Kidney capillary endothelial cell (primary cell): Measurements from ENCODE around the gene MRC2.
A peak's percentile ranks its signal among the peaks of the same experiment; 100 is the strongest.
"Not testable (repeated sequence)": the region's sequence is repeated elsewhere in the genome, so short reads cannot be mapped to it uniquely, and the experiment has no call there.

Experiments used
- DNase-seq: peaks from one replicate; pipeline ENCODE4 v3.0.0-alpha.2; 2018; ENCODE audit warnings: low spot score

Gene MRC2

GRCh38 chr17:62679866-62680377, 52.5 kb downstream of the MRC2 start:
- DNase-seq, result no peak

DNA sequence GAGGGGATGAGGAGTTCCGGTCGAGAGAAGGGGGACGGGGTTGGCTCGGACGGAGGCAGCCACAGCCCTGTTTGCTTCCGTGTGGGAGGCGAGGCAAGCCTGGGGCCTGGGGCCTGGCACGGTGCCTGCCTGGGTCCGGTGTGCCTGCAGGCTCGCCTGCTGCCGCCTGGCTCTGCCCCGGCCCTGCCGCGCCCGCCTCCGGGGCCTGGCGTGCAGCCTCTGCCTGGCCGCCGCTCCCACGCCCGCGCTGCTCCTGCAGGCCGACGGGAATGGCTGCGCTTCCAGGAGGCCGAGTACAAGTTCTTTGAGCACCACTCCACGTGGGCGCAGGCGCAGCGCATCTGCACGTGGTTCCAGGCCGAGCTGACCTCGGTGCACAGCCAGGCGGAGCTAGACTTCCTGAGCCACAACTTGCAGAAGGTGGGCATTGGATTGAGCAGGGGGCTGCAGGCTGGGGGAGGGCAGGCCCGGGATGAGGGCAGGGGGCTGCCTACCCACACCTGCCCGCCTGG, 53.1 kb downstream of the MRC2 start:
- DNase-seq, result no peak

GRCh38 chr17:62681061-62681938, 53.8 kb downstream of the MRC2 start:
- no peak for DNase-seq

DNA sequence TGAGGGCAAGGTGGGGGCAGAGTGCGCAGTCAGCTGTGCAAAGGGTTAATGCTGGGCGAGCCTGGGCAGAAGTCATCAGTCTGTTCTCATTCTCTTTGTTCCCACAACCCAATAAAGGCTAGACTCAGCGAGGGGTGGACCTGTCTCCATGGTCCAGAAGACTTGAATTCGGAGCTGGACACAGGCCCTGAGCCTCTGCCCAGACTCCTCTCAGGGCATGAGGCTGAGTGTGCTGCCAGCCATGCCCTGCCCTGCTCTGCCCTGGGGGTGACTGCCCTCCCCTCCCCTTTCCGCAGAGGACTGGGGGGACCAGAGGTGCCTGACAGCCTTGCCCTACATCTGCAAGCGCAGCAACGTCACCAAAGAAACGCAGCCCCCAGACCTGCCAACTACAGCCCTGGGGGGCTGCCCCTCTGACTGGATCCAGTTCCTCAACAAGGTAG, 54.5 kb downstream of the MRC2 start:
- DNase-seq, result no peak

GRCh38 chr17:62684179-62684578, 56.7 kb downstream of the MRC2 start:
- DNase-seq, result no peak

DNA sequence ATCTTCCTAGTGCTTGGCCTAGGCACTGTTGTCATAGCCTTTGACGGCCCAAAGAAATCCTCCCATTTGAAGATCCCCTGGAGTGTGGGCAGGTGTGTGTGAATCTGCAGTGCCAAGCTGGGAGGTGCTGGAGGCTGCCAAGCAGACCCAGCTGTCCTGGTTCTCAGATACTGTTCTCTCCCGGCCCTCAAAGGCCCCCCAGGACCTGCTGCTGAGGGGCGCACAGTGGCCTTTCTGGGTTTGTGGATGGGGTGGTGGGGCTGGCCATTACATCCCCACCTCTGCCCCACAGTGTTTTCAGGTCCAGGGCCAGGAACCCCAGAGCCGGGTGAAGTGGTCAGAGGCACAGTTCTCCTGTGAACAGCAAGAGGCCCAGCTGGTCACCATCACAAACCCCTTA, 60.5 kb downstream of the MRC2 start:
- no peak for DNase-seq

- DNase-seq, result no peak
Measured at GRCh38 chr17:62688398-62689160, 61.1 kb downstream of the MRC2 start.

DNA sequence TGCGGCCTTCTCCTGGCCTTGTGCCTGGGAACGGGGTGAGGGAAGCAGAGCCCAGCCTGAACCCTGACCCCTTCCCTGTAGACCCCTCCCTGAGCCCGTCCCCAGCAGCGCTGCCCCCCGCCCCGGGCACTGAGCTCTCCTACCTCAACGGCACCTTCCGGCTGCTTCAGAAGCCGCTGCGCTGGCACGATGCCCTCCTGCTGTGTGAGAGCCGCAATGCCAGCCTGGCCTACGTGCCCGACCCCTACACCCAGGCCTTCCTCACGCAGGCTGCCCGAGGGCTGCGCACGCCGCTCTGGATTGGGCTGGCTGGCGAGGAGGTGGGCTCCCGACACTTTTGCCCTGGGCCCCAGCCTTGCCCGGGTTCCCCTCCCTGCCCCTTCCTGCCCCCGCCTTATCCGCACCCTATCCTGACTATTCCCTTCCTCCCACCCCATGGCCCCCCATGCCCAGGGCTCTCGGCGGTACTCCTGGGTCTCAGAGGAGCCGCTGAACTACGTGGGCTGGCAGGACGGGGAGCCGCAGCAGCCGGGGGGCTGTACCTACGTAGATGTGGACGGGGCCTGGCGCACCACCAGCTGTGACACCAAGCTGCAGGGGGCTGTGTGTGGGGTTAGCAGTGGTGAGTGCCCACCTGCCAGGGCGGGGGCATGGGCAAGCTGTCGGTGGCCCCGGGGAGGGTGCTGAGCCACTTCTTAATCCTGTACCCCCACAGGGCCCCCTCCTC, 62.1 kb downstream of the MRC2 start:
- DNase-seq, result no peak

GRCh38 chr17:62690168-62690897, 62.9 kb downstream of the MRC2 start:
- DNase-seq, result no peak

GRCh38 chr17:62691589-62691915, 64.1 kb downstream of the MRC2 start:
- not testable (repeated sequence) for DNase-seq

- DNase-seq, result no peak
Measured at GRCh38 chr17:62692159-62692651, 64.7 kb downstream of the MRC2 start.

DNA sequence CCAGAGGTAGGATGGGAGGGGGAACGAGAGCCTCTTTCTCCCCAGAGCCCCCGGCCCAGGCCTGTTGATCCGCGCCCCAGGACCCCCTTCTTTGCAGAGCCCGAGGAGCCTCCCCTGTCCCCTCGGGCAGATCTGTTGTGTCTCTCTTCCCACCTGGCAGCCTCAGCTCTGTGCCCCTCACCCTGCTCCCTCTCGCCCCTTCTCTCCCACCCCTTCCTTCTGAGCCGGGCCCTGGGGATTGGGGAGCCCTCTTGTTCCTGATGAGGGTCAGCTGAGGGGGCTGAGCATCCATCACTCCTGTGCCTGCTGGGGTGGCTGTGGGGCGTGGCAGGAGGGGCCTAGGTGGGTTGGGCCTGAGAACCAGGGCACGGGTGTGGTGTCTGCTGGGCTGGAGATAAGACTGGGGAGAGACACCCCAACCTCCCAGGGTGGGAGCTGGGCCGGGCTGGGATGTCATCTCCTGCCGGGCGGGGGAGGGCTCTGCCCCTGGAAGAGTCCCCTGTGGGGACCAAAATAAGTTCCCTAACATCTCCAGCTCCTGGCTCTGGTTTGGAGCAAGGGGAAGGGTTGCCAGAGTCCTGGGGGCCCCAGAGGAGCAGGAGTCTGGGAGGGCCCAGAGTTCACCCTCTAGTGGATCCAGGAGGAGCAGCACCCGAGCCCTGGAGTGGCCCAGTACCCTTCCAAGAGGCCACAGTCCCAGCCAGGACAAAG, 65.4 kb downstream of the MRC2 start:
- DNase-seq, result peak; percentile 26

GRCh38 chr17:62693616-62694409, 66.3 kb downstream of the MRC2 start:
- DNase-seq, result no peak

GRCh38 chr17:62695093-62695738, 67.7 kb downstream of the MRC2 start:
- DNase-seq, result not testable (repeated sequence)

DNA sequence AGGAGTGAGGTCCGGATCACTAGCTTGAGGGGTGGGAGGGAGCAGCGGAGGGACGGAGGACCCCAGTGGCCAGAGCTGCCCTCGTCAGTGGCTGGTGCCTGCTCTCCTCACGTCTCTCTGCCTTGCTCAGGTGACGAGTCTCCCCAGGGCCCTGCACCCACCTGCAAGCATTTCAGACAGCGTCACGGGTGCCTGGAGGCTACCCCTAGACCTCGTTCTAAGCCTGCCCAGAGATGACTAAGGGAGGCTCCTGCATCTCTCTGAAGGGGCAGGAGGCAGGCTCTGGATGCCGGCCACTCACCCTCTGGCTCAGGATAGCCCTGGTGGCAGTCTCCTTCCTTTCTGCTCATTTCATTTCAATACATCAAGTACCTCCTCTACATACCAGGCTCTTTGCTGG, 68.8 kb downstream of the MRC2 start:
- DNase-seq, result no peak

GRCh38 chr17:62696726-62697490, 69.4 kb downstream of the MRC2 start:
- no peak for DNase-seq

DNA sequence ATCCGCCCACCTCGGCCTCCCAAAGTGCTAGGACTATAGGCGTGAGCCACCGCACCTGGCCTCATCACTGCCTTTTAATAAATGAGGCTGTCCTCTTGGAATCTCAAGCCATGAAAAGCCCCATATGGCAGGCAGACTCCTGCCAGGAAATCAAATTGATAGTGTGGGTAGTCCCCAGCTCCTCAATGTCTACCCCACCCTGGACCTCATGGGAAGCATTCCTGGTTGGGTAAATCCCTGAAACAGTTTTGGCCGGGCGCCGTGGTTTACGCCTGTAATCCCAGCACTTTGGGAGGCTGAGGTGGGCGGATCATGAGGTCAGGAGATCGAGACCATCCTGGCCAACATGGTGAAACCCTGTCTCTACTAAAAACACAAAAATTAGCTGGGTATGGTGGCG, 71.0 kb downstream of the MRC2 start:
- not testable (repeated sequence) for DNase-seq

- no peak for DNase-seq
Measured at GRCh38 chr17:62700964-62701705, 73.7 kb downstream of the MRC2 start.
